ENCODE measurements around the gene CACNA1G.

Gene CACNA1G

DNA sequence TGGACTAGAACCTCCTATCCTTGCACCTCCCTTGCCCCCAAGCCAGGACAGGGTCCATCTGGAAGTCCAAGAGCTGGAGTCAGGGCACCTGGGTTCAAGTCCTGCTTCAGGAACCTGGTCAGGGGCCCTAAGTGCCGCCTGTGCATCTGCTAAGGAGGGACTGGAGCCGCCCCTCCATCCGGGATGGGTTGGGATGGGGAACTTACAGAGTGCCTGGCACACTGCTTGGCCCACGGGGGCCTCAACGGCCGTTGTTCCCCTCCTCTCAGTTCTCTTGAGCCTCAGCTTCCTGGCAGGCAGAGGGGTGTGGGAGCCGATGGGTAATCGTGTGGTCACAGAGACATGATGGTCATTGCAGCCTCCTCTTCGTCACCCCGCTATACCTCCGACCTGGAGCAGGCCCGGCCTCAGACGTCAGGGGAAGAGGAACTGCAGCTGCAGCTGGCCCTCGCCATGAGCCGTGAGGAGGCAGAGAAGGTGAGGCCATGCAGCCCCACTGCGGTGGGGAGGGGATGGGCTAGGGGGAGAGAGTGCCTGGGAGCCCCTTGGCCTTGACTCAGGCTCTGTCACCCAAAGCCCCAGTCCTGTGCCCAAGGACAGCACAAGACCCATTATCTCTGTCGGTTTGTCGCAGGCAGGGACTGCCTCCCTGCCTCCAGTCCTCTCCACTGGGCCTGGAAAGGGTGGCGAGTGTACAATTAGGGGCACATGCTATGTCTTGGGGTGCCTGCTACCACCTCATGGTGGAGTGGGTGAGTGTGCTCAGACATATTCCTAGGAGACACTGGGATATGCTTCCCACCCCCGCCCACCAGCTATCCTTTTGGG lies 22.6 kb upstream of the CACNA1G start:
- Histone ChIP-seq H3K27me3 (replicated peaks; ENCODE audit: control insufficient read depth, insufficient read depth, low read length) (no peaks in the 10 kb centered on the region; the same call in 1 of the 2 replicates), H3K36me3 (ENCODE audit: control insufficient read depth, insufficient read depth, low read length) (no peaks in the 10 kb centered on the region), H3K4me3 (replicated peaks; ENCODE audit: low read depth, low read length) (no peak overlapping the region)
- TF ChIP-seq, protein P1, sequence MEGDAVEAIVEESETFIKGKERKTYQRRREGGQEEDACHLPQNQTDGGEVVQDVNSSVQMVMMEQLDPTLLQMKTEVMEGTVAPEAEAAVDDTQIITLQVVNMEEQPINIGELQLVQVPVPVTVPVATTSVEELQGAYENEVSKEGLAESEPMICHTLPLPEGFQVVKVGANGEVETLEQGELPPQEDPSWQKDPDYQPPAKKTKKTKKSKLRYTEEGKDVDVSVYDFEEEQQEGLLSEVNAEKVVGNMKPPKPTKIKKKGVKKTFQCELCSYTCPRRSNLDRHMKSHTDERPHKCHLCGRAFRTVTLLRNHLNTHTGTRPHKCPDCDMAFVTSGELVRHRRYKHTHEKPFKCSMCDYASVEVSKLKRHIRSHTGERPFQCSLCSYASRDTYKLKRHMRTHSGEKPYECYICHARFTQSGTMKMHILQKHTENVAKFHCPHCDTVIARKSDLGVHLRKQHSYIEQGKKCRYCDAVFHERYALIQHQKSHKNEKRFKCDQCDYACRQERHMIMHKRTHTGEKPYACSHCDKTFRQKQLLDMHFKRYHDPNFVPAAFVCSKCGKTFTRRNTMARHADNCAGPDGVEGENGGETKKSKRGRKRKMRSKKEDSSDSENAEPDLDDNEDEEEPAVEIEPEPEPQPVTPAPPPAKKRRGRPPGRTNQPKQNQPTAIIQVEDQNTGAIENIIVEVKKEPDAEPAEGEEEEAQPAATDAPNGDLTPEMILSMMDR (IDR thresholded peaks at IDR 0.05; ENCODE audit: insufficient read depth, low read length, poor library complexity, severe bottlenecking), result no peak
- no peak for DNase-seq (ENCODE audit: extremely low read depth, insufficient read length)

DNA sequence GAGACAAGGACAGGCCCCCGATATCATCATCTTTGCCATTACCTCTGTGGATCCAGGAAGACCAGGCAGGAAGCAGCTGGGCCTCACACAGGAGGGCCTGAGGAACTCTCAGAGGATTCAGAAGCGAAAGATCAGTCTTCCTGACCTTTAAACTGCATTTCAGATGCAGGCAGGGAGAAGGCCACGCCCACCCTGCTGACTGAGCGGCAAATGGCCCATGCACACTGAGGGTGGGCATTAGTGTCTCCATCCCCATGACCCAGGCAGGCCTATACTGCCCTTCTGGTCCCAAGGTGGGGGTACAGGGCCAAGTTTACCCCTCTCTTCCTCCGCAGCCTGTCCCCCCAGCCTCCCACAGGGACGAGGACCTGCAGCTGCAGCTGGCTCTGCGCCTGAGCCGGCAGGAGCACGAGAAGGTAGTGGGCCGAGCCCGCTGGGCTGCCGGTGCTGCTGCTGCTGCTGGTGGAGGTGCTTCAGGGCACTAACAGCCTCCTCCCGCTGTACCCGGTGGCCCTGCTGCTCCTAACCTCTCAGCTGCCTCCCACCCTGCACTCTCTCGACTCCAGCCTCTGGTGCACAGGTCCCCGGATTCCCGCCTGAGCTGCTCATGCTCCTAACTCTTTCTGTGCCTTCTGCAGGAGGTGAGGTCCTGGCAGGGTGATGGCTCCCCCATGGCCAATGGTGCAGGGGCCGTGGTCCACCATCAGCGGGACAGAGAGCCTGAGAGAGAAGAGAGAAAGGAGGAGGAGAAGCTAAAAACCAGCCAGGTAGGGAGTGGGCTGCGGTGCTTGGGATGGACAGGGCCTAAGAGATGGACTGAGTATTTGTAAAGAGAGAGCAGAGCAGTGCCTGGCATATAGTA lies 21.7 kb upstream of the CACNA1G start:
- DNase-seq (ENCODE audit: extremely low read depth, insufficient read length), result no peak
- no peaks in the 10 kb centered on the region for H3K27me3 ChIP-seq (replicated peaks; ENCODE audit: control insufficient read depth, insufficient read depth, low read length)
- TF ChIP-seq, protein P1 (IDR thresholded peaks at IDR 0.05; ENCODE audit: insufficient read depth, low read length, poor library complexity, severe bottlenecking), result no peak
- H3K4me3 ChIP-seq (replicated peaks; ENCODE audit: low read depth, low read length), result no peak overlapping the region
- no peaks in the 10 kb centered on the region for H3K36me3 ChIP-seq (ENCODE audit: control insufficient read depth, insufficient read depth, low read length)

DNA sequence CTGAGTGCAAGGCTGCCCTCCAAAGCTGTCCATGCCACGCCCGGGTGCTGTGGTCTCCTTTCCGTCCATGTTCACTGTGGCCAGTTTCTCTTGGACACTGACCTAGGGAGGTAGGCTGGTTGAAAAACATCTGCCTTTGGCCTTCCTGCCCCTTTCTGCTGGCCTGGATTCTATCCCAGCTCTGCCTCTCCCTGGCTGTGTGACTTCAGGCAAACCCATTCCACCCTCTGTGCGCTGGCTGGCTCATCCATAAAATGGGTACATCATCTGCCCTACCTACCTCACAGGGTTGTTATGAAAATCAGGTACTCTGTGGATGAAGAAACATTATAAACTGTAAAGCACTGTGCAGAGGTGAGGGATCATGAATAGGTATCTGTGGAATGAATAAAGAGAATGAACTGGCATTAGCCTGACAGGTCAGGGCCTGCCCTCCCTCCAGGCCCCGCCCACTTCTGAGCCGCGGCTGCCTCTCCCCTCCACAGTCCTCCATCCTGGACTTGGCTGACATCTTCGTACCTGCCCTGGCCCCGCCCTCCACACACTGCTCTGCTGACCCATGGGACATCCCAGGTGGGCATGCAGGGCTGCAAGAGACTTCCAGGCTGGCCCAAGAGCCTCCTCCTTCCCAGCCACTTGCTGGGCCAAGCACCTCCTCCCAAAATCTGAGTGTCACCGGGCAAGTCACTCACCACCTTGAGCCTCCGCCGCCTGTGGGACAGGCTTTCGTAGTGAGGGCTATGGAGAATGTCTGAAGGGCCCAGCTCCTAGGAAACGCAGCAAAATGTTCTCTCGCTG lies 20.6 kb upstream of the CACNA1G start:
- H3K36me3 ChIP-seq (ENCODE audit: control insufficient read depth, insufficient read depth, low read length), result no peaks in the 10 kb centered on the region
- no peak overlapping the region for H3K4me3 ChIP-seq (replicated peaks; ENCODE audit: low read depth, low read length)
- H3K27me3 ChIP-seq (replicated peaks; ENCODE audit: control insufficient read depth, insufficient read depth, low read length), result no peaks in the 10 kb centered on the region
- TF ChIP-seq, protein P1 (IDR thresholded peaks at IDR 0.05; ENCODE audit: insufficient read depth, low read length, poor library complexity, severe bottlenecking), result no peak
- DNase-seq (ENCODE audit: extremely low read depth, insufficient read length), result no peak

GRCh38 chr17:50540560-50541401 lies 19.7 kb upstream of the CACNA1G start:
- Histone ChIP-seq H3K4me3 (replicated peaks; ENCODE audit: low read depth, low read length) (no peak overlapping the region), H3K36me3 (ENCODE audit: control insufficient read depth, insufficient read depth, low read length) (no peaks in the 10 kb centered on the region), H3K27me3 (replicated peaks; ENCODE audit: control insufficient read depth, insufficient read depth, low read length) (no peaks in the 10 kb centered on the region)
- TF ChIP-seq, protein P1 (IDR thresholded peaks at IDR 0.05; ENCODE audit: insufficient read depth, low read length, poor library complexity, severe bottlenecking), result no peak
- no peak for DNase-seq (ENCODE audit: extremely low read depth, insufficient read length)

DNA sequence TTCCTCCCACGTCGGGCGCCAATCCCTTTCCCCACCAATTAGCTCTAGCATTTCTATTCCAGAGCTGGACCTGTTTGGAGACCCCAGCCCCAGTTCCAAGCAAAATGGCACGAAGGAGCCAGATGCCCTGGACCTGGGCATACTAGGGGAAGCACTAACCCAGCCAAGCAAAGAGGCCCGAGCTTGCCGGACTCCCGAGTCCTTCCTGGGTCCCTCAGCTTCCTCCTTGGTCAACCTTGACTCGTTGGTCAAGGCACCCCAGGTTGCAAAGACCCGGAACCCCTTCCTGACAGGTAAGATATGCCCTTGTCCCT lies 19.2 kb upstream of the CACNA1G start:
- H3K4me3 ChIP-seq (replicated peaks; ENCODE audit: low read depth, low read length), result peak overlapping the region; percentile 64
- DNase-seq (ENCODE audit: extremely low read depth, insufficient read length), result no peak
- H3K27me3 ChIP-seq (replicated peaks; ENCODE audit: control insufficient read depth, insufficient read depth, low read length), result no peaks in the 10 kb centered on the region
- H3K36me3 ChIP-seq (ENCODE audit: control insufficient read depth, insufficient read depth, low read length), result no peaks in the 10 kb centered on the region
- TF ChIP-seq, protein P1 (IDR thresholded peaks at IDR 0.05; ENCODE audit: insufficient read depth, low read length, poor library complexity, severe bottlenecking), result no peak

Measured in GM06990 (cell line).